Neural progenitor cell (in vitro differentiated cells): ENCODE data around the gene NFASC.

Experiments
- EZH2 ChIP-seq: fragments of 200-600 bp; sonication (generic); IDR thresholded peaks from 2 replicates; pipeline ENCODE4 v1.6.1; 2017; ENCODE audit warnings: antibody characterized with exemption, mild to moderate bottlenecking, moderate library complexity
- TF ChIP-seq, protein P1 (sequence below): fragments of 200-600 bp; sonication (generic); IDR thresholded peaks from 2 replicates; pipeline ENCODE4 v1.5.1; 2017; ENCODE audit warnings: antibody characterized with exemption, mild to moderate bottlenecking

DNA sequence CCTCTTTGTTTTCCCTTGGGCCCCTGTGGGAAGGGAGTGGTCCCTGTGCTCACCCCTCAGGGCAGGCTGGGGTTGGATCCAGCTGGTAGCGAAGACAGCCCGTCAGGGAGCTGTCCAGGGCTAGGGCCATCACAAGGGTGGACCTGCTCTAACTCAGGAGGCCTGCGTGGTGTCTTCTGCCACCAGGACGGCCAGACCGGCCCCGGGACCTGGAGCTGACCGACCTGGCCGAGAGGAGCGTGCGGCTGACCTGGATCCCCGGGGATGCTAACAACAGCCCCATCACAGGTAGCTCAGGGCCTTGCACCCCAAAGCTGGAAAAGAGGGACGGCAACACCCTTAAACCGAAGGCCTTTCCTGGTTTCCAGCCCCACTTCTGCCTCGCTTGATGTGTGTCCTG is 108.1 kb downstream of the NFASC start:
- TF ChIP-seq, protein P1, sequence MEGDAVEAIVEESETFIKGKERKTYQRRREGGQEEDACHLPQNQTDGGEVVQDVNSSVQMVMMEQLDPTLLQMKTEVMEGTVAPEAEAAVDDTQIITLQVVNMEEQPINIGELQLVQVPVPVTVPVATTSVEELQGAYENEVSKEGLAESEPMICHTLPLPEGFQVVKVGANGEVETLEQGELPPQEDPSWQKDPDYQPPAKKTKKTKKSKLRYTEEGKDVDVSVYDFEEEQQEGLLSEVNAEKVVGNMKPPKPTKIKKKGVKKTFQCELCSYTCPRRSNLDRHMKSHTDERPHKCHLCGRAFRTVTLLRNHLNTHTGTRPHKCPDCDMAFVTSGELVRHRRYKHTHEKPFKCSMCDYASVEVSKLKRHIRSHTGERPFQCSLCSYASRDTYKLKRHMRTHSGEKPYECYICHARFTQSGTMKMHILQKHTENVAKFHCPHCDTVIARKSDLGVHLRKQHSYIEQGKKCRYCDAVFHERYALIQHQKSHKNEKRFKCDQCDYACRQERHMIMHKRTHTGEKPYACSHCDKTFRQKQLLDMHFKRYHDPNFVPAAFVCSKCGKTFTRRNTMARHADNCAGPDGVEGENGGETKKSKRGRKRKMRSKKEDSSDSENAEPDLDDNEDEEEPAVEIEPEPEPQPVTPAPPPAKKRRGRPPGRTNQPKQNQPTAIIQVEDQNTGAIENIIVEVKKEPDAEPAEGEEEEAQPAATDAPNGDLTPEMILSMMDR: no peak
- TF ChIP-seq EZH2: no peak
